ENCODE data around the gene HTR7. TPM values are rescaled to one million over a fixed set of nuclear protein-coding genes. Genes with fewer than 3 reads are reported as not detected.
A peak's percentile ranks its signal among the peaks of the same experiment; 100 is the strongest.

HTR7 gene
- total RNA-seq, 1 experiment from 2014 or later, result not detected

DNA sequence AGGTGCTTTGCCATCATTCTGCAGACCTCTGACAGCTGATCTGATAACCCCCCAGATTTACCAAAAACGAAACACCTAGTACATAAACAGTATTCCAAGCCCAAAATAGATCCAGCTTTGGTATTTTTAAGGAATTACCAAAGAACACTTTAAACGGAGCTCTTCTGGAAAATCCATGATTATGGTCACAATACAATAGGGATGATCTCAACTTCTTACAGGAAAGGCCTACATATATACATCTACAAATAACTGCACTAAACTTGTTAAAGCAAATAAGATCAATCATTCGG, 69.7 kb downstream of the HTR7 start:
- POLR2A ChIA-PET, result no interaction called here
- H3K4me1 Mint-ChIP-seq (ENCODE audit: low read depth, unreplicated experiment), result no peaks in the 10 kb centered on the region
- DNase-seq, result no peak
- CTCF ChIA-PET, result interaction anchor here (0.7 to 1.2 kb wide), 4 partner anchors 10 to 84 kb away, joined by 3 to 5 read pairs (median 4); partner anchors contain the start of gene RPP30
- no peaks in the 10 kb centered on the region for H3K27me3 ChIP-seq (replicated peaks; ENCODE audit: control insufficient read depth, insufficient read depth, low read length)
- no peaks in the 10 kb centered on the region for H3K9me3 ChIP-seq
- no peak overlapping the region for H3K27ac Mint-ChIP-seq (ENCODE audit: unreplicated experiment)
- H3K4me1 ChIP-seq, result no peaks in the 10 kb centered on the region
- no peak overlapping the region for H3K4me3 ChIP-seq (ENCODE audit: low read depth, low read length)
- H3K9me3 Mint-ChIP-seq (ENCODE audit: unreplicated experiment), result no peaks in the 10 kb centered on the region
- no TSS peak for BruUV-seq (replicated peaks)
- intact Hi-C loops (cut with micrococcal nuclease; ENCODE audit: unreplicated experiment), result loop anchor here (1.0 kb wide), 1 partner anchor 37 kb away; no protein-coding TSS in a partner anchor
- TF ChIP-seq, protein P1, sequence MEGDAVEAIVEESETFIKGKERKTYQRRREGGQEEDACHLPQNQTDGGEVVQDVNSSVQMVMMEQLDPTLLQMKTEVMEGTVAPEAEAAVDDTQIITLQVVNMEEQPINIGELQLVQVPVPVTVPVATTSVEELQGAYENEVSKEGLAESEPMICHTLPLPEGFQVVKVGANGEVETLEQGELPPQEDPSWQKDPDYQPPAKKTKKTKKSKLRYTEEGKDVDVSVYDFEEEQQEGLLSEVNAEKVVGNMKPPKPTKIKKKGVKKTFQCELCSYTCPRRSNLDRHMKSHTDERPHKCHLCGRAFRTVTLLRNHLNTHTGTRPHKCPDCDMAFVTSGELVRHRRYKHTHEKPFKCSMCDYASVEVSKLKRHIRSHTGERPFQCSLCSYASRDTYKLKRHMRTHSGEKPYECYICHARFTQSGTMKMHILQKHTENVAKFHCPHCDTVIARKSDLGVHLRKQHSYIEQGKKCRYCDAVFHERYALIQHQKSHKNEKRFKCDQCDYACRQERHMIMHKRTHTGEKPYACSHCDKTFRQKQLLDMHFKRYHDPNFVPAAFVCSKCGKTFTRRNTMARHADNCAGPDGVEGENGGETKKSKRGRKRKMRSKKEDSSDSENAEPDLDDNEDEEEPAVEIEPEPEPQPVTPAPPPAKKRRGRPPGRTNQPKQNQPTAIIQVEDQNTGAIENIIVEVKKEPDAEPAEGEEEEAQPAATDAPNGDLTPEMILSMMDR (IDR thresholded peaks at IDR 0.05; ENCODE audit: insufficient read depth in 1 of 2, low read depth in 1 of 2, low read length in 1 of 2, severe bottlenecking in 1 of 2, unreplicated experiment in 1 of 2), result no peak
- H3K36me3 Mint-ChIP-seq (ENCODE audit: insufficient read depth, unreplicated experiment), result no peaks in the 10 kb centered on the region
- no peak overlapping the region for H3K4me3 Mint-ChIP-seq (ENCODE audit: unreplicated experiment)
- H3K36me3 ChIP-seq (ENCODE audit: control insufficient read depth, insufficient read depth, low read length), result no peaks in the 10 kb centered on the region
- H3K27me3 Mint-ChIP-seq (ENCODE audit: insufficient read depth, unreplicated experiment), result peaks cover 31% of the 10 kb centered on the region

DNA sequence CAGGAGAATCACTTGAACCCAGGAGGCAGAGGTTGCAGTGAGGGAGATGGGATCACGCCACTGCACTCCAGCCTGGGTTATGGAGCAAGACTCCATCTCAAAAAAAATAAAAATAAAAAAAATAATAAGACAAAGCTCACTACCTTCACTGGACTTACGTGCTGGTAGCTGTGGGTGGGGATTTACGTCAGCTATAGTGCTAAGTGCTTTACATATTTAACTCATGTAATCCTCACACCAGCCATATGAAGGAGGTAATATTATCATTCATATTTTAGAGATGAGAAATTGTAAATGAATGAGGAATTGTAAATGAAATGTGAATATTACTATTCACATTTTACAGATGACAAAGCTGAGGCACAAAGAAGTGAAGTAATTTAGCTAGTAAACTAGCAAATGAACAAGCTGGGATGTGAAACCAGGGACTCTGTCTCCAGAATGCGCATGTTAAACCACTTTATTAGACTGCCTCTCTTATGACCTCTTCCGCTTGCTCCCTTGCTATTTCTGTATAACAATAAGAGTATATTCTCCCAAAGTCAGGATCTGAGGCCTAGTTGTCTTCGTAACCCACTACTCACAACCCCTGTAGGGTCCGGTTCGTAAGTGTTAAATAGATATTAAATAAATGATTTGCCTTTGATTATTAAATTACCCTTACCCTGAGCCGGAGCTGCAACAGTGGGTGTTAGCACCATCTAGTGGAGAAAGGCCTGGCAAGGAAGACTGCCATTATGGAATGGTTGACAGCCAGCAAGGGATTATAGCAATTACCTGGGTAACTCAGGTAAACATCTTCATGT, 70.2 kb downstream of the HTR7 start:
- DNase-seq, result peak in 1 of 2 experiments; percentile 42
- no peaks in the 10 kb centered on the region for H3K36me3 ChIP-seq (ENCODE audit: control insufficient read depth, insufficient read depth, low read length)
- peaks cover 31% of the 10 kb centered on the region for H3K27me3 Mint-ChIP-seq (ENCODE audit: insufficient read depth, unreplicated experiment)
- H3K4me1 Mint-ChIP-seq (ENCODE audit: low read depth, unreplicated experiment), result no peaks in the 10 kb centered on the region
- no peaks in the 10 kb centered on the region for H3K9me3 ChIP-seq
- ChIA-PET POLR2A (no interaction called here), CTCF (interaction anchor here (0.7 to 1.4 kb wide), 5 partner anchors 9 to 85 kb away, joined by 3 to 5 read pairs (median 3); partner anchors contain the start of gene RPP30)
- H3K4me3 ChIP-seq (ENCODE audit: low read depth, low read length), result no peak overlapping the region
- TF ChIP-seq, protein P1 (IDR thresholded peaks at IDR 0.05; ENCODE audit: insufficient read depth in 1 of 2, low read depth in 1 of 2, low read length in 1 of 2, severe bottlenecking in 1 of 2, unreplicated experiment in 1 of 2), result peak; percentile 51 to 66
- intact Hi-C loops (cut with micrococcal nuclease; ENCODE audit: unreplicated experiment), result loop anchor here (1.0 kb wide), 1 partner anchor 36 kb away; no protein-coding TSS in a partner anchor
- H3K27me3 ChIP-seq (replicated peaks; ENCODE audit: control insufficient read depth, insufficient read depth, low read length), result no peaks in the 10 kb centered on the region
- no peaks in the 10 kb centered on the region for H3K36me3 Mint-ChIP-seq (ENCODE audit: insufficient read depth, unreplicated experiment)
- no peak overlapping the region for H3K27ac Mint-ChIP-seq (ENCODE audit: unreplicated experiment)
- no peaks in the 10 kb centered on the region for H3K9me3 Mint-ChIP-seq (ENCODE audit: unreplicated experiment)
- no peaks in the 10 kb centered on the region for H3K4me1 ChIP-seq
- H3K4me3 Mint-ChIP-seq (ENCODE audit: unreplicated experiment), result no peak overlapping the region
- BruUV-seq (replicated peaks), result no TSS peak

DNA sequence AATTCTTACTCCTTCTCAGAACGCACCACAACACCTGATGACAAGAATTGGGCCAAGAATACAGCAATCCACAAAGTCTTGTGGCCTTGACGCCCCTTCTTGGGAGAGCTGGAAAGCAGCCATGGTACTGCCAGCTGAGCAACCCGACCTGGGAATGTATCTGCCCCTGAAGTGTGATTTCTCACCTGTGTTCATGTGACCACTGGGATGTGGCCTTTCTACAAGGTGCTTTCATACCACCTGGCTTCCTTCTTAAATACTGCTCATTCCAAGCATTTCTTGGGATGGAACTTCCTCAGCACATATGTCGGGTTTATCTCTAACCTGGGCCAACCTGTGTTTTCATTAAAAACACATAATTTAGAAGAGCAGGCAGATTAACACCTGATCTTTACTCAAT, 72.1 kb downstream of the HTR7 start:
- no peaks in the 10 kb centered on the region for H3K27me3 ChIP-seq (replicated peaks; ENCODE audit: control insufficient read depth, insufficient read depth, low read length)
- no peaks in the 10 kb centered on the region for H3K4me1 ChIP-seq
- no peaks in the 10 kb centered on the region for H3K9me3 ChIP-seq
- CTCF ChIA-PET, result no interaction called here
- H3K36me3 ChIP-seq (ENCODE audit: control insufficient read depth, insufficient read depth, low read length), result no peaks in the 10 kb centered on the region
- H3K4me3 ChIP-seq (ENCODE audit: low read depth, low read length), result no peak overlapping the region
- peaks cover 28% of the 10 kb centered on the region for H3K27me3 Mint-ChIP-seq (ENCODE audit: insufficient read depth, unreplicated experiment)
- TF ChIP-seq, protein P1 (IDR thresholded peaks at IDR 0.05; ENCODE audit: insufficient read depth in 1 of 2, low read depth in 1 of 2, low read length in 1 of 2, severe bottlenecking in 1 of 2, unreplicated experiment in 1 of 2), result no peak
- H3K4me1 Mint-ChIP-seq (ENCODE audit: low read depth, unreplicated experiment), result no peaks in the 10 kb centered on the region
- no peak overlapping the region for H3K27ac Mint-ChIP-seq (ENCODE audit: unreplicated experiment)
- no peak for DNase-seq
- no peak overlapping the region for H3K4me3 Mint-ChIP-seq (ENCODE audit: unreplicated experiment)
- intact Hi-C loops (cut with micrococcal nuclease; ENCODE audit: unreplicated experiment), result no loop called here
- no peaks in the 10 kb centered on the region for H3K36me3 Mint-ChIP-seq (ENCODE audit: insufficient read depth, unreplicated experiment)
- no TSS peak for BruUV-seq (replicated peaks)
- POLR2A ChIA-PET, result no interaction called here
- no peaks in the 10 kb centered on the region for H3K9me3 Mint-ChIP-seq (ENCODE audit: unreplicated experiment)

Measured in Caco-2 (cell line).